Liver (tissue), 3 donors: Measurements from ENCODE around the gene TFF3.

ENCODE experiments used
- EGR1 ChIP-seq, 2 donors: IDR thresholded peaks; 2 replicates each; pipeline ENCODE4 v1.6.1; 2016 to 2018; ENCODE audit warnings: antibody characterized with exemption in 2 of 2, low read depth in 2 of 2
- FOXA1 ChIP-seq: IDR thresholded peaks from 2 replicates; pipeline ENCODE4 v1.6.1; 2016; ENCODE audit warnings: antibody characterized with exemption
- FOXA2 ChIP-seq: IDR thresholded peaks from 2 replicates; pipeline ENCODE4 v1.6.1; 2016; ENCODE audit warnings: antibody characterized with exemption
- GABPA ChIP-seq, 2 donors: IDR thresholded peaks in 1 of 2; conservative IDR thresholded peaks in 1 of 2; 2 replicates each; pipeline ENCODE4 v1.6.1; 2016; ENCODE audit warnings: antibody characterized with exemption in 2 of 2, mild to moderate bottlenecking in 1 of 2, moderate library complexity in 1 of 2
- NR2F2 ChIP-seq: IDR thresholded peaks from 2 replicates; pipeline ENCODE4 v1.6.1; 2016; ENCODE audit warnings: antibody characterized with exemption
- TAF1 ChIP-seq: conservative IDR thresholded peaks from 2 replicates; pipeline ENCODE4 v1.6.1; 2016; ENCODE audit warnings: antibody characterized with exemption, mild to moderate bottlenecking
- YY1 ChIP-seq: IDR thresholded peaks from 2 replicates; pipeline ENCODE4 v1.6.1; 2016; ENCODE audit warnings: antibody characterized with exemption, mild to moderate bottlenecking
- TF ChIP-seq, protein P1 (sequence below): fragments of 150-350 bp; IDR thresholded peaks from 2 replicates; pipeline ENCODE4 v1.5.1; 2017; ENCODE audit warnings: improper control_type of control experiment, low read depth, low read length; ENCODE audit not compliant: missing input control
- TF ChIP-seq, protein P2 (sequence below): IDR thresholded peaks from 2 replicates; pipeline ENCODE4 v1.6.1; 2016; ENCODE audit warnings: antibody characterized with exemption
- TF ChIP-seq, protein P3 (sequence below): IDR thresholded peaks from 2 replicates; pipeline ENCODE4 v1.6.1; 2016; ENCODE audit warnings: antibody characterized with exemption
- TF ChIP-seq, protein P4 (sequence below): IDR thresholded peaks from 2 replicates; pipeline ENCODE4 v1.6.1; 2016; ENCODE audit warnings: antibody characterized with exemption, mild to moderate bottlenecking
- TF ChIP-seq, protein P5 (sequence below): IDR thresholded peaks from 2 replicates; pipeline ENCODE4 v1.6.1; 2016; ENCODE audit warnings: antibody characterized with exemption
- donor health status: healthy.
- donor health status: healthy.

DNA sequence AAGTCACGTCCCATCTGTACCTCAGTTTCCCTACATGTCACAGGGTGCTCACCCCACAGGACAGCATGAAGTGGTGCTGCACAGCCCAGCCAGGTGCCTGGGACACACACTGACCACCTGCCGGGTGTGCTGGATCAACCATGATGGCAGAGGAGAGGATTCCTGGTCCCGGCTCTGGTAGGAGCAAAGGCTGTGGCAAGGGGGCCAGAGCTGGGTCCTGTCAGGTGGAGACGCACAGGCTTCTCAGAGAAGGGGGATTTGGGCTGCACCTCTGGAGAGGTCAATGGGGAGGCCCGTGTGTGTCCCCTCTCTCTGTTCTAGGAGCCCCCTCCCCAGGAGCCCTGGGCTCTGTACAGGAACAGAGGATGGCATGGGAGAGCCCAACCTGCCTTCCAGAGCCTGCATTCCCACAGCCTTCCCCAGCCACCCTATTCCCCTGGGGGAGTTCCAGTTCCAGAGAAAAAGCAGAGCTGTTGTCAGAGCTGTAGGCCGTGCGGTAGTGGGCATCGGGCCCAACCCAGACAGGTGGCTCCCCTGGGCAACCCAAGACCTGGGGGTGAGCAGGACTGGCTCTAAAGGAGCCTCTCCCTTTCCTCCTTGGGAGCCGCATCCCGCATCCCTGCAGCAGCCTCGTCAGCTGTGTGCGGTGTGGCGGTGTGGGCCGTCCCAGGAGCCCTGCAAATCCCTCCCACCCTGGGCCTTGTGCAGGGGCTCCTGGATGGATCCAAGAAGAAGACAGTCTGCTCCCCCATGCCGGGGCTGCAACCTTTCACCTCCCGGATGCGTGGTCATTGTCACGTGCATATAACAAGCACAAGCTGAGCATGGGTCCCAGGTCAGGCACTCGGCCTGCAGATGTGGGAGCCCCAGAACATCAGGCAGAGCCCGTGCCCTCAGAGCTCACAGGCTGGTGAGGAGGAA lies 2.9 kb upstream of the TFF3 start:
- TF ChIP-seq TAF1 = no peak
- TF ChIP-seq, protein P1, sequence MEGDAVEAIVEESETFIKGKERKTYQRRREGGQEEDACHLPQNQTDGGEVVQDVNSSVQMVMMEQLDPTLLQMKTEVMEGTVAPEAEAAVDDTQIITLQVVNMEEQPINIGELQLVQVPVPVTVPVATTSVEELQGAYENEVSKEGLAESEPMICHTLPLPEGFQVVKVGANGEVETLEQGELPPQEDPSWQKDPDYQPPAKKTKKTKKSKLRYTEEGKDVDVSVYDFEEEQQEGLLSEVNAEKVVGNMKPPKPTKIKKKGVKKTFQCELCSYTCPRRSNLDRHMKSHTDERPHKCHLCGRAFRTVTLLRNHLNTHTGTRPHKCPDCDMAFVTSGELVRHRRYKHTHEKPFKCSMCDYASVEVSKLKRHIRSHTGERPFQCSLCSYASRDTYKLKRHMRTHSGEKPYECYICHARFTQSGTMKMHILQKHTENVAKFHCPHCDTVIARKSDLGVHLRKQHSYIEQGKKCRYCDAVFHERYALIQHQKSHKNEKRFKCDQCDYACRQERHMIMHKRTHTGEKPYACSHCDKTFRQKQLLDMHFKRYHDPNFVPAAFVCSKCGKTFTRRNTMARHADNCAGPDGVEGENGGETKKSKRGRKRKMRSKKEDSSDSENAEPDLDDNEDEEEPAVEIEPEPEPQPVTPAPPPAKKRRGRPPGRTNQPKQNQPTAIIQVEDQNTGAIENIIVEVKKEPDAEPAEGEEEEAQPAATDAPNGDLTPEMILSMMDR = no peak
- TF ChIP-seq, protein P2, sequence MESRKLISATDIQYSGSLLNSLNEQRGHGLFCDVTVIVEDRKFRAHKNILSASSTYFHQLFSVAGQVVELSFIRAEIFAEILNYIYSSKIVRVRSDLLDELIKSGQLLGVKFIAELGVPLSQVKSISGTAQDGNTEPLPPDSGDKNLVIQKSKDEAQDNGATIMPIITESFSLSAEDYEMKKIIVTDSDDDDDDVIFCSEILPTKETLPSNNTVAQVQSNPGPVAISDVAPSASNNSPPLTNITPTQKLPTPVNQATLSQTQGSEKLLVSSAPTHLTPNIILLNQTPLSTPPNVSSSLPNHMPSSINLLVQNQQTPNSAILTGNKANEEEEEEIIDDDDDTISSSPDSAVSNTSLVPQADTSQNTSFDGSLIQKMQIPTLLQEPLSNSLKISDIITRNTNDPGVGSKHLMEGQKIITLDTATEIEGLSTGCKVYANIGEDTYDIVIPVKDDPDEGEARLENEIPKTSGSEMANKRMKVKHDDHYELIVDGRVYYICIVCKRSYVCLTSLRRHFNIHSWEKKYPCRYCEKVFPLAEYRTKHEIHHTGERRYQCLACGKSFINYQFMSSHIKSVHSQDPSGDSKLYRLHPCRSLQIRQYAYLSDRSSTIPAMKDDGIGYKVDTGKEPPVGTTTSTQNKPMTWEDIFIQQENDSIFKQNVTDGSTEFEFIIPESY = no peak
- TF ChIP-seq GABPA (IDR thresholded peaks at IDR 0.05 in 1 of 2, conservative IDR thresholded peaks at IDR 0.05 in 1 of 2) = no peak
- TF ChIP-seq, protein P3, sequence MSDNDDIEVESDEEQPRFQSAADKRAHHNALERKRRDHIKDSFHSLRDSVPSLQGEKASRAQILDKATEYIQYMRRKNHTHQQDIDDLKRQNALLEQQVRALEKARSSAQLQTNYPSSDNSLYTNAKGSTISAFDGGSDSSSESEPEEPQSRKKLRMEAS = no peak
- TF ChIP-seq, protein P4, sequence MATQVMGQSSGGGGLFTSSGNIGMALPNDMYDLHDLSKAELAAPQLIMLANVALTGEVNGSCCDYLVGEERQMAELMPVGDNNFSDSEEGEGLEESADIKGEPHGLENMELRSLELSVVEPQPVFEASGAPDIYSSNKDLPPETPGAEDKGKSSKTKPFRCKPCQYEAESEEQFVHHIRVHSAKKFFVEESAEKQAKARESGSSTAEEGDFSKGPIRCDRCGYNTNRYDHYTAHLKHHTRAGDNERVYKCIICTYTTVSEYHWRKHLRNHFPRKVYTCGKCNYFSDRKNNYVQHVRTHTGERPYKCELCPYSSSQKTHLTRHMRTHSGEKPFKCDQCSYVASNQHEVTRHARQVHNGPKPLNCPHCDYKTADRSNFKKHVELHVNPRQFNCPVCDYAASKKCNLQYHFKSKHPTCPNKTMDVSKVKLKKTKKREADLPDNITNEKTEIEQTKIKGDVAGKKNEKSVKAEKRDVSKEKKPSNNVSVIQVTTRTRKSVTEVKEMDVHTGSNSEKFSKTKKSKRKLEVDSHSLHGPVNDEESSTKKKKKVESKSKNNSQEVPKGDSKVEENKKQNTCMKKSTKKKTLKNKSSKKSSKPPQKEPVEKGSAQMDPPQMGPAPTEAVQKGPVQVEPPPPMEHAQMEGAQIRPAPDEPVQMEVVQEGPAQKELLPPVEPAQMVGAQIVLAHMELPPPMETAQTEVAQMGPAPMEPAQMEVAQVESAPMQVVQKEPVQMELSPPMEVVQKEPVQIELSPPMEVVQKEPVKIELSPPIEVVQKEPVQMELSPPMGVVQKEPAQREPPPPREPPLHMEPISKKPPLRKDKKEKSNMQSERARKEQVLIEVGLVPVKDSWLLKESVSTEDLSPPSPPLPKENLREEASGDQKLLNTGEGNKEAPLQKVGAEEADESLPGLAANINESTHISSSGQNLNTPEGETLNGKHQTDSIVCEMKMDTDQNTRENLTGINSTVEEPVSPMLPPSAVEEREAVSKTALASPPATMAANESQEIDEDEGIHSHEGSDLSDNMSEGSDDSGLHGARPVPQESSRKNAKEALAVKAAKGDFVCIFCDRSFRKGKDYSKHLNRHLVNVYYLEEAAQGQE = no peak
- TF ChIP-seq, protein P5, sequence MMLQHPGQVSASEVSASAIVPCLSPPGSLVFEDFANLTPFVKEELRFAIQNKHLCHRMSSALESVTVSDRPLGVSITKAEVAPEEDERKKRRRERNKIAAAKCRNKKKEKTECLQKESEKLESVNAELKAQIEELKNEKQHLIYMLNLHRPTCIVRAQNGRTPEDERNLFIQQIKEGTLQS = no peak
- no peak for TF ChIP-seq FOXA2
- TF ChIP-seq FOXA1 = no peak
- TF ChIP-seq YY1 = no peak
- no peak for TF ChIP-seq NR2F2
- no peak for TF ChIP-seq EGR1 (IDR thresholded peaks at IDR 0.05; ENCODE audit: low read depth in 2 of 2)
